ENCODE results near the gene SPATA25.

- TF ChIP-seq POLR2A (IDR thresholded peaks at IDR 0.05; ENCODE audit: extremely low read depth, insufficient read length) (no peak), CTCF (IDR thresholded peaks at IDR 0.05; ENCODE audit: low read depth, low read length) (no peak)
Measured at GRCh38 chr20:45874576-45874975, 12.8 kb downstream of the SPATA25 start.

Data from NB4 (cell line).